HEK293 (cell line): ENCODE measurements around the gene ZNF302.

Experiments used
- CTCF ChIA-PET: fragments of 350-600 bp; formaldehyde crosslinking; extraction: SDS; loops from one replicate; lab custom pipeline; 2021; ENCODE audit warnings: antibody characterized with exemption; lab: Yijun Ruan, JAX
- POLR2A ChIA-PET: fragments of 300-600 bp; formaldehyde crosslinking; extraction: SDS; loops from one replicate; lab custom pipeline; 2020; ENCODE audit warnings: antibody characterized with exemption, inconsistent platforms; lab: Yijun Ruan, JAX
- H3K27ac ChIP-seq: fragments of 200-500 bp; sonication (Bioruptor generic); 2 replicates; pipeline ENCODE4 v1.5.1; 2014; ENCODE audit warnings: low read depth, low read length, control low read depth, inconsistent platforms; ENCODE audit errors: extremely low read depth
- H3K36me3 ChIP-seq, 2 experiments: fragments of 200-500 bp in 1 of 2; sonication (Bioruptor generic) in 1 of 2; 1 replicate in 1 of 2; 2 replicates in 1 of 2; pipeline ENCODE4 v1.5.1; 2014 to 2017; ENCODE audit warnings: inconsistent platforms in 2 of 2, low read length in 2 of 2; ENCODE audit not compliant: control insufficient read depth in 2 of 2, insufficient read depth in 1 of 2
- H3K4me1 ChIP-seq: fragments of 200-500 bp; sonication (Bioruptor generic); 2 replicates; pipeline ENCODE4 v1.5.1; 2014; ENCODE audit warnings: mild to moderate bottlenecking, low read length, inconsistent platforms; ENCODE audit not compliant: control insufficient read depth, insufficient read depth
- H3K4me3 ChIP-seq: 2 replicates; pipeline ENCODE4 v1.5.1; 2011; ENCODE audit warnings: low read depth, mild to moderate bottlenecking, control low read depth, low read length, moderate library complexity
- H3K9me3 ChIP-seq: fragments of 200-500 bp; sonication (Bioruptor generic); 2 replicates; pipeline ENCODE4 v1.5.1; 2014; ENCODE audit warnings: low read depth, low read length, inconsistent platforms; ENCODE audit not compliant: control insufficient read depth, insufficient read depth
- BCL11A ChIP-seq: fragments of 450-650 bp; formaldehyde crosslinking; IDR thresholded peaks from 2 replicates; pipeline ENCODE4 v1.5.1; 2016; ENCODE audit warnings: low read depth, missing biosample characterization, missing genetic modification characterization
- BCL11B ChIP-seq: fragments of 450-650 bp; formaldehyde crosslinking; IDR thresholded peaks from 2 replicates; pipeline ENCODE4 v1.5.1; 2016; ENCODE audit warnings: low read depth, missing biosample characterization, missing genetic modification characterization
- WT1 ChIP-seq: fragments of 450-650 bp; formaldehyde crosslinking; IDR thresholded peaks from 2 replicates; pipeline ENCODE4 v1.5.1; 2016; ENCODE audit warnings: missing biosample characterization, missing genetic modification characterization
- ZNF121 ChIP-seq: fragments of 450-650 bp; formaldehyde crosslinking; IDR thresholded peaks from 2 replicates; pipeline ENCODE4 v1.5.1; 2016; ENCODE audit warnings: missing biosample characterization, missing genetic modification characterization
- ZNF174 ChIP-seq: fragments of 450-650 bp; formaldehyde crosslinking; IDR thresholded peaks from 2 replicates; pipeline ENCODE4 v1.5.0; 2017; ENCODE audit warnings: missing biosample characterization, mild to moderate bottlenecking, missing genetic modification characterization
- ZNF274 ChIP-seq, 2 experiments: fragments of 200-500 bp in 1 of 2; fragments of 450-650 bp in 1 of 2; sonication (Bioruptor generic) in 1 of 2; formaldehyde crosslinking in 1 of 2; IDR thresholded peaks; 2 replicates each; pipeline versions ENCODE4 v1.5.1 to v1.6.1; 2014 to 2016; ENCODE audit warnings: borderline replicate concordance in 1 of 2, inconsistent platforms in 1 of 2, low read length in 1 of 2, missing biosample characterization in 1 of 2, missing genetic modification characterization in 1 of 2
- ZNF596 ChIP-seq: fragments of 450-650 bp; IDR thresholded peaks from 2 replicates; pipeline ENCODE4 v1.5.0; 2018; ENCODE audit warnings: missing biosample characterization, mild to moderate bottlenecking, missing genetic modification characterization, moderate library complexity
- TF ChIP-seq, protein P1 (sequence below): fragments of 450-650 bp; formaldehyde crosslinking; IDR thresholded peaks from 2 replicates; pipeline ENCODE4 v1.5.1; 2017; ENCODE audit warnings: missing biosample characterization, mild to moderate bottlenecking, missing genetic modification characterization, moderate library complexity
- TF ChIP-seq, protein P2 (sequence below): fragments of 450-650 bp; formaldehyde crosslinking; IDR thresholded peaks from 2 replicates; pipeline ENCODE4 v1.5.1; 2016; ENCODE audit warnings: missing biosample characterization, missing genetic modification characterization, borderline replicate concordance
- TF ChIP-seq, protein P3 (sequence below): fragments of 450-650 bp; formaldehyde crosslinking; IDR thresholded peaks from 2 replicates; pipeline ENCODE4 v1.5.1; 2016; ENCODE audit warnings: missing biosample characterization, missing genetic modification characterization
- TF ChIP-seq, protein P4 (sequence below): fragments of 450-650 bp; formaldehyde crosslinking; IDR thresholded peaks from 2 replicates; pipeline ENCODE4 v1.5.1; 2016; ENCODE audit warnings: missing biosample characterization, missing genetic modification characterization
- TF ChIP-seq, protein P5 (sequence below): fragments of 450-650 bp; formaldehyde crosslinking; IDR thresholded peaks from 2 replicates; pipeline ENCODE4 v1.5.1; 2016; ENCODE audit warnings: missing biosample characterization, missing genetic modification characterization
- TF ChIP-seq, protein P6 (sequence below): fragments of 450-650 bp; IDR thresholded peaks from 2 replicates; pipeline ENCODE4 v1.5.1; 2018; ENCODE audit warnings: missing biosample characterization, mild to moderate bottlenecking, missing genetic modification characterization

Gene ZNF302

DNA sequence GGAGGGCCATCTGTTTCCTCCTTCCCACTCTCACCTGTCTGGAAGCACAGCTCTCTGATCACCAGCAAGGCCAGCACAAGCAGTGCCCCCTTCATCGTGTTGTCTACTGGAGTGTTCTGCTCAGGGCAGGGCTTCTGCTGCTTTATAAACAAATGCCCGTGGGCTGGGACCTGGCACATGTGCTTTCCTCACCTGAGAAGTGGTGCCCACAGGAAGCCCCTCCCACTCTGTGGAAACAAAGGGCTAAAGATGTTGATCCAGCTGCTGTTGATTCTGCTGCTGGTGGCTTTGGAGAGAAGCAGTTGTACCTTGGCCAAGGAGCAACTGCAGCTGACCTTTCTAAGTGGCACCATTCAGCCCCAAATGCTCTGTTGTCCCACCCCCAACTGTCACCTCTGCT is 30.2 kb downstream of the ZNF302 start:
- H3K9me3 ChIP-seq: peaks cover 16% of the 10 kb centered on the region
- no peak for TF ChIP-seq WT1
- H3K4me1 ChIP-seq: no peaks in the 10 kb centered on the region
- H3K4me3 ChIP-seq: no peak overlapping the region
- ChIA-PET POLR2A (no interaction called here), CTCF (interaction anchor here (0.6 to 4.0 kb wide), 2 partner anchors 68 to 141 kb away, joined by 5 to 26 read pairs; no protein-coding TSS in a partner anchor)
- H3K27ac ChIP-seq: no peak overlapping the region
- H3K36me3 ChIP-seq: no peaks in the 10 kb centered on the region

DNA sequence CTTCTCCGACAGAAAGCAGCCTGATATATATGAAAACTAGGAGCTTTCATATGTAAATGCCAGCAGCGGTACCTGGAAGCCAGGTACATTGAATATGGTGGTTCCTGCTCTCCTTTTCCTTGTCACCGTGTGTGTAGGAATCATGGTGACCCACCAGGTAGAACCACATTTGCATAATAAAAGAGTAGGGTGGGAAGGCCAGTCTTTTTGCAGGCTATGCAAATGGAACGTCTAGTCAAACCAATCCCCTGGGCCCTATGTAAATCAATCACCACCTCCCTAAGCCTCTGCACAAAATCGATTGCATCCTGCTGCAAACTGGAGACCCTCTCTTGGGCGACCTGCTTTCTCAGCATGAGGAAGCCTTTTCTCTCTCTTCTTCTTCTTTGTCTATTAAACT is 34.4 kb downstream of the ZNF302 start:
- POLR2A ChIA-PET: interaction anchor here (1.3 kb wide), 1 partner anchor 34 kb away, joined by 4 read pairs; the partner anchor contains the start of gene ZNF302
- Histone ChIP-seq H3K27ac (no peak overlapping the region), H3K9me3 (peaks cover 37% of the 10 kb centered on the region), H3K4me1 (no peaks in the 10 kb centered on the region), H3K36me3 (0 out of 3 replicates have a peak, but pooled peaks cover 0 to 5% of the 10 kb centered on the region in 2 experiments), H3K4me3 (no peak overlapping the region)
- CTCF ChIA-PET: interaction anchor here (0.6 to 6.9 kb wide), 45 partner anchors 10 to 1264 kb away, joined by 3 to 163 read pairs (median 4); partner anchors contain the start of genes ZNF181 and ZNF302
- TF ChIP-seq BCL11A (tag by site-specific recombination) (no peak), ZNF596 (no peak), ZNF174 (no peak), ZNF274 (IDR thresholded peaks at IDR 0.05; ENCODE audit: low read length) (no peak), ZNF274 (tag by site-specific recombination; IDR thresholded peaks at IDR 0.05; ENCODE audit: borderline replicate concordance) (no peak), BCL11B (tag by site-specific recombination) (no peak), ZNF121 (no peak)
- TF ChIP-seq, protein P1, sequence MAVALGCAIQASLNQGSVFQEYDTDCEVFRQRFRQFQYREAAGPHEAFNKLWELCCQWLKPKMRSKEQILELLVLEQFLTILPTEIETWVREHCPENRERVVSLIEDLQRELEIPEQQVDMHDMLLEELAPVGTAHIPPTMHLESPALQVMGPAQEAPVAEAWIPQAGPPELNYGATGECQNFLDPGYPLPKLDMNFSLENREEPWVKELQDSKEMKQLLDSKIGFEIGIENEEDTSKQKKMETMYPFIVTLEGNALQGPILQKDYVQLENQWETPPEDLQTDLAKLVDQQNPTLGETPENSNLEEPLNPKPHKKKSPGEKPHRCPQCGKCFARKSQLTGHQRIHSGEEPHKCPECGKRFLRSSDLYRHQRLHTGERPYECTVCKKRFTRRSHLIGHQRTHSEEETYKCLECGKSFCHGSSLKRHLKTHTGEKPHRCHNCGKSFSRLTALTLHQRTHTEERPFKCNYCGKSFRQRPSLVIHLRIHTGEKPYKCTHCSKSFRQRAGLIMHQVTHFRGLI (tag by site-specific recombination): no peak
- TF ChIP-seq, protein P2, sequence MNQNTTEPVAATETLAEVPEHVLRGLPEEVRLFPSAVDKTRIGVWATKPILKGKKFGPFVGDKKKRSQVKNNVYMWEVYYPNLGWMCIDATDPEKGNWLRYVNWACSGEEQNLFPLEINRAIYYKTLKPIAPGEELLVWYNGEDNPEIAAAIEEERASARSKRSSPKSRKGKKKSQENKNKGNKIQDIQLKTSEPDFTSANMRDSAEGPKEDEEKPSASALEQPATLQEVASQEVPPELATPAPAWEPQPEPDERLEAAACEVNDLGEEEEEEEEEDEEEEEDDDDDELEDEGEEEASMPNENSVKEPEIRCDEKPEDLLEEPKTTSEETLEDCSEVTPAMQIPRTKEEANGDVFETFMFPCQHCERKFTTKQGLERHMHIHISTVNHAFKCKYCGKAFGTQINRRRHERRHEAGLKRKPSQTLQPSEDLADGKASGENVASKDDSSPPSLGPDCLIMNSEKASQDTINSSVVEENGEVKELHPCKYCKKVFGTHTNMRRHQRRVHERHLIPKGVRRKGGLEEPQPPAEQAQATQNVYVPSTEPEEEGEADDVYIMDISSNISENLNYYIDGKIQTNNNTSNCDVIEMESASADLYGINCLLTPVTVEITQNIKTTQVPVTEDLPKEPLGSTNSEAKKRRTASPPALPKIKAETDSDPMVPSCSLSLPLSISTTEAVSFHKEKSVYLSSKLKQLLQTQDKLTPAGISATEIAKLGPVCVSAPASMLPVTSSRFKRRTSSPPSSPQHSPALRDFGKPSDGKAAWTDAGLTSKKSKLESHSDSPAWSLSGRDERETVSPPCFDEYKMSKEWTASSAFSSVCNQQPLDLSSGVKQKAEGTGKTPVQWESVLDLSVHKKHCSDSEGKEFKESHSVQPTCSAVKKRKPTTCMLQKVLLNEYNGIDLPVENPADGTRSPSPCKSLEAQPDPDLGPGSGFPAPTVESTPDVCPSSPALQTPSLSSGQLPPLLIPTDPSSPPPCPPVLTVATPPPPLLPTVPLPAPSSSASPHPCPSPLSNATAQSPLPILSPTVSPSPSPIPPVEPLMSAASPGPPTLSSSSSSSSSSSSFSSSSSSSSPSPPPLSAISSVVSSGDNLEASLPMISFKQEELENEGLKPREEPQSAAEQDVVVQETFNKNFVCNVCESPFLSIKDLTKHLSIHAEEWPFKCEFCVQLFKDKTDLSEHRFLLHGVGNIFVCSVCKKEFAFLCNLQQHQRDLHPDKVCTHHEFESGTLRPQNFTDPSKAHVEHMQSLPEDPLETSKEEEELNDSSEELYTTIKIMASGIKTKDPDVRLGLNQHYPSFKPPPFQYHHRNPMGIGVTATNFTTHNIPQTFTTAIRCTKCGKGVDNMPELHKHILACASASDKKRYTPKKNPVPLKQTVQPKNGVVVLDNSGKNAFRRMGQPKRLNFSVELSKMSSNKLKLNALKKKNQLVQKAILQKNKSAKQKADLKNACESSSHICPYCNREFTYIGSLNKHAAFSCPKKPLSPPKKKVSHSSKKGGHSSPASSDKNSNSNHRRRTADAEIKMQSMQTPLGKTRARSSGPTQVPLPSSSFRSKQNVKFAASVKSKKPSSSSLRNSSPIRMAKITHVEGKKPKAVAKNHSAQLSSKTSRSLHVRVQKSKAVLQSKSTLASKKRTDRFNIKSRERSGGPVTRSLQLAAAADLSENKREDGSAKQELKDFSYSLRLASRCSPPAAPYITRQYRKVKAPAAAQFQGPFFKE (tag by site-specific recombination): no peak
- TF ChIP-seq, protein P3, sequence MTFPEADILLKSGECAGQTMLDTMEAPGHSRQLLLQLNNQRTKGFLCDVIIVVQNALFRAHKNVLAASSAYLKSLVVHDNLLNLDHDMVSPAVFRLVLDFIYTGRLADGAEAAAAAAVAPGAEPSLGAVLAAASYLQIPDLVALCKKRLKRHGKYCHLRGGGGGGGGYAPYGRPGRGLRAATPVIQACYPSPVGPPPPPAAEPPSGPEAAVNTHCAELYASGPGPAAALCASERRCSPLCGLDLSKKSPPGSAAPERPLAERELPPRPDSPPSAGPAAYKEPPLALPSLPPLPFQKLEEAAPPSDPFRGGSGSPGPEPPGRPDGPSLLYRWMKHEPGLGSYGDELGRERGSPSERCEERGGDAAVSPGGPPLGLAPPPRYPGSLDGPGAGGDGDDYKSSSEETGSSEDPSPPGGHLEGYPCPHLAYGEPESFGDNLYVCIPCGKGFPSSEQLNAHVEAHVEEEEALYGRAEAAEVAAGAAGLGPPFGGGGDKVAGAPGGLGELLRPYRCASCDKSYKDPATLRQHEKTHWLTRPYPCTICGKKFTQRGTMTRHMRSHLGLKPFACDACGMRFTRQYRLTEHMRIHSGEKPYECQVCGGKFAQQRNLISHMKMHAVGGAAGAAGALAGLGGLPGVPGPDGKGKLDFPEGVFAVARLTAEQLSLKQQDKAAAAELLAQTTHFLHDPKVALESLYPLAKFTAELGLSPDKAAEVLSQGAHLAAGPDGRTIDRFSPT (tag by site-specific recombination): no peak
- TF ChIP-seq, protein P4, sequence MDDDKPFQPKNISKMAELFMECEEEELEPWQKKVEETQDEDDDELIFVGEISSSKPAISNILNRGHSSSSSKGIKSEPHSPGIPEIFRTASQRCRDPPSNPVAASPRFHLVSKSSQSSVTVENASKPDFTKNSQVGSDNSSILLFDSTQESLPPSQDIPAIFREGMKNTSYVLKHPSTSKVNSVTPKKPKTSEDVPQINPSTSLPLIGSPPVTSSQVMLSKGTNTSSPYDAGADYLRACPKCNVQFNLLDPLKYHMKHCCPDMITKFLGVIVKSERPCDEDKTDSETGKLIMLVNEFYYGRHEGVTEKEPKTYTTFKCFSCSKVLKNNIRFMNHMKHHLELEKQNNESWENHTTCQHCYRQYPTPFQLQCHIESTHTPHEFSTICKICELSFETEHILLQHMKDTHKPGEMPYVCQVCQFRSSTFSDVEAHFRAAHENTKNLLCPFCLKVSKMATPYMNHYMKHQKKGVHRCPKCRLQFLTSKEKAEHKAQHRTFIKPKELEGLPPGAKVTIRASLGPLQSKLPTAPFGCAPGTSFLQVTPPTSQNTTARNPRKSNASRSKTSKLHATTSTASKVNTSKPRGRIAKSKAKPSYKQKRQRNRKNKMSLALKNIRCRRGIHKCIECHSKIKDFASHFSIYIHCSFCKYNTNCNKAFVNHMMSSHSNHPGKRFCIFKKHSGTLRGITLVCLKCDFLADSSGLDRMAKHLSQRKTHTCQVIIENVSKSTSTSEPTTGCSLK (tag by site-specific recombination): no peak
- TF ChIP-seq, protein P5, sequence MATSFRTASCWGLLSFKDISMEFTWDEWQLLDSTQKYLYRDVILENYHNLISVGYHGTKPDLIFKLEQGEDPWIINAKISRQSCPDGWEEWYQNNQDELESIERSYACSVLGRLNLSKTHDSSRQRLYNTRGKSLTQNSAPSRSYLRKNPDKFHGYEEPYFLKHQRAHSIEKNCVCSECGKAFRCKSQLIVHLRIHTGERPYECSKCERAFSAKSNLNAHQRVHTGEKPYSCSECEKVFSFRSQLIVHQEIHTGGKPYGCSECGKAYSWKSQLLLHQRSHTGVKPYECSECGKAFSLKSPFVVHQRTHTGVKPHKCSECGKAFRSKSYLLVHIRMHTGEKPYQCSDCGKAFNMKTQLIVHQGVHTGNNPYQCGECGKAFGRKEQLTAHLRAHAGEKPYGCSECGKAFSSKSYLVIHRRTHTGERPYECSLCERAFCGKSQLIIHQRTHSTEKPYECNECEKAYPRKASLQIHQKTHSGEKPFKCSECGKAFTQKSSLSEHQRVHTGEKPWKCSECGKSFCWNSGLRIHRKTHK: no peak
- TF ChIP-seq, protein P6, sequence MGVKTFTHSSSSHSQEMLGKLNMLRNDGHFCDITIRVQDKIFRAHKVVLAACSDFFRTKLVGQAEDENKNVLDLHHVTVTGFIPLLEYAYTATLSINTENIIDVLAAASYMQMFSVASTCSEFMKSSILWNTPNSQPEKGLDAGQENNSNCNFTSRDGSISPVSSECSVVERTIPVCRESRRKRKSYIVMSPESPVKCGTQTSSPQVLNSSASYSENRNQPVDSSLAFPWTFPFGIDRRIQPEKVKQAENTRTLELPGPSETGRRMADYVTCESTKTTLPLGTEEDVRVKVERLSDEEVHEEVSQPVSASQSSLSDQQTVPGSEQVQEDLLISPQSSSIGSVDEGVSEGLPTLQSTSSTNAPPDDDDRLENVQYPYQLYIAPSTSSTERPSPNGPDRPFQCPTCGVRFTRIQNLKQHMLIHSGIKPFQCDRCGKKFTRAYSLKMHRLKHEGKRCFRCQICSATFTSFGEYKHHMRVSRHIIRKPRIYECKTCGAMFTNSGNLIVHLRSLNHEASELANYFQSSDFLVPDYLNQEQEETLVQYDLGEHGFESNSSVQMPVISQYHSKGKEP (tag by site-specific recombination): no peak
